Epithelial cell of proximal tubule (primary cell): Measurements from ENCODE around the gene EYA3. TPM values are rescaled to one million over a fixed set of nuclear protein-coding genes. Genes with fewer than 3 reads are reported as not detected.
"Not testable (repeated sequence)": the region's sequence is repeated elsewhere in the genome, so short reads cannot be mapped to it uniquely, and the experiment has no call there.

Experiments used
- DNase-seq: peaks from one replicate; pipeline ENCODE4 v3.0.0-alpha.2; 2011; ENCODE audit warnings: low read depth
- H3K4me3 ChIP-seq: 2 replicates; pipeline ENCODE4 v1.5.1; 2011; ENCODE audit warnings: low read depth, mild to moderate bottlenecking, low read length
- total RNA-seq: library from RNA; depleted of rRNA; stranded (reverse); fragments of >200 nt; gene quantifications from 2 replicates; pipeline ENCODE4 v1.2.3, GENCODE V29; 2015
- TF ChIP-seq, protein P1 (sequence below): conservative IDR thresholded peaks from 2 replicates; pipeline ENCODE4 v1.5.1; 2012; ENCODE audit warnings: low read depth, mild to moderate bottlenecking, low read length

Gene EYA3
- total RNA-seq, 1 donor from 2014 or later = 22.2 TPM

DNA sequence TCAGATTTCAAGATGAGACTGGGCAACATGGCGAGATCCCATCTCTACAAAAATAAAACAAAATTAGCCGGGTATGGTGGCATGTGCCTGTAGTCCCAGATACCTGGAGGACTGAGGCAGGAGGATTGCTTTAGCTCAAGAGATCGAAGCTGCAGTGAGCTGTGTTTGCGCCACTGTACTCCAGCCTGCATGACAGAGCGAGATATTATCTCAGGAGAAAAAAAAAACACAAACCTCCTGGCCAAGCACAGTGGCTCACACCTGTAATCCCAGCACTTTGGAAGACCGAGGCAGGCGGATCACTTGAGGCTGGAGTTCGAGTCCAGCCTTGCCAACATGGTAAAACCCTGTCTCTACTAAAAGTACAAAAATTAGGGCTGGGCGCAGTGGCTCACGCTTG, 85.8 kb downstream of the EYA3 start:
- no peak overlapping the region for H3K4me3 ChIP-seq
- TF ChIP-seq, protein P1, sequence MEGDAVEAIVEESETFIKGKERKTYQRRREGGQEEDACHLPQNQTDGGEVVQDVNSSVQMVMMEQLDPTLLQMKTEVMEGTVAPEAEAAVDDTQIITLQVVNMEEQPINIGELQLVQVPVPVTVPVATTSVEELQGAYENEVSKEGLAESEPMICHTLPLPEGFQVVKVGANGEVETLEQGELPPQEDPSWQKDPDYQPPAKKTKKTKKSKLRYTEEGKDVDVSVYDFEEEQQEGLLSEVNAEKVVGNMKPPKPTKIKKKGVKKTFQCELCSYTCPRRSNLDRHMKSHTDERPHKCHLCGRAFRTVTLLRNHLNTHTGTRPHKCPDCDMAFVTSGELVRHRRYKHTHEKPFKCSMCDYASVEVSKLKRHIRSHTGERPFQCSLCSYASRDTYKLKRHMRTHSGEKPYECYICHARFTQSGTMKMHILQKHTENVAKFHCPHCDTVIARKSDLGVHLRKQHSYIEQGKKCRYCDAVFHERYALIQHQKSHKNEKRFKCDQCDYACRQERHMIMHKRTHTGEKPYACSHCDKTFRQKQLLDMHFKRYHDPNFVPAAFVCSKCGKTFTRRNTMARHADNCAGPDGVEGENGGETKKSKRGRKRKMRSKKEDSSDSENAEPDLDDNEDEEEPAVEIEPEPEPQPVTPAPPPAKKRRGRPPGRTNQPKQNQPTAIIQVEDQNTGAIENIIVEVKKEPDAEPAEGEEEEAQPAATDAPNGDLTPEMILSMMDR = no peak
- DNase-seq = no peak

DNA sequence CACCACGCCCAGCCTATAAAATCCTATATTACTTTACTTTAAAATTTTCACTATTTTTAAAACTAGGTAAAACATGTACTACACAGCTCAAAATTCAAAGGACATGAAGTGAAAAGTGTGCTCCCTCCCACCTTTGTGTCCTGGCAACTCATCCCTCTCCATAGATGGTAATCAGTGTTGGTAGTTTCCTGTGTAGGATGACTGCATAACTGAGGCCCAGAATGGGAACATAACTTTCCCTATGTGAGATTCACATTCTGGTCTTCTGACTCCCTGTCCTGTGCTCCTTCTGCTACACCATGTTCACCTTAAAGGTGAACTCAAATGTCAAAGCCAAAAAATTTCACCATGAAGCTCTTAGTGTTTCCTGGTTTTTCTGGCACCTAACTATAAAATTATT, 89.4 kb downstream of the EYA3 start:
- no peak for DNase-seq
- TF ChIP-seq, protein P1 = no peak
- no peak overlapping the region for H3K4me3 ChIP-seq

DNA sequence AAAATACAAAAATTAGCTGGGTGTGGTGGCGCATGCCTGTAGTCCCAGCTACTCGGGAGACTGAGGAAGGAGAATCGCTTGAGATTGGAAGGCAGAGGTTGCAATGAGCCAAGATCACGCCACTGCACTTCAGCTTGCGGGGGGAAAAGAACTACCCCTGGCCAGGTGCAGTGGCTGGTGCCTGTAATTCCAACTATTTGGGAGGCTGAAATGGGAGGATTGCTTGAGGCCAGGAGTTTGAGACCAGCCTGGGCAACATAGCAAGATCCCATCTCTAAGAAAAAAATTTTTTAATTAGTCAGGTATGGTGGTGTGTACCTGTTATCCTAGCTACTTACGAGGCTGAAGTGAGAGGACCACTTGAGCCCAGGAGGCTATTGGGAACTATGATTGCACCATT, 93.9 kb downstream of the EYA3 start:
- DNase-seq, H3K4me3 ChIP-seq: not testable (repeated sequence)

DNA sequence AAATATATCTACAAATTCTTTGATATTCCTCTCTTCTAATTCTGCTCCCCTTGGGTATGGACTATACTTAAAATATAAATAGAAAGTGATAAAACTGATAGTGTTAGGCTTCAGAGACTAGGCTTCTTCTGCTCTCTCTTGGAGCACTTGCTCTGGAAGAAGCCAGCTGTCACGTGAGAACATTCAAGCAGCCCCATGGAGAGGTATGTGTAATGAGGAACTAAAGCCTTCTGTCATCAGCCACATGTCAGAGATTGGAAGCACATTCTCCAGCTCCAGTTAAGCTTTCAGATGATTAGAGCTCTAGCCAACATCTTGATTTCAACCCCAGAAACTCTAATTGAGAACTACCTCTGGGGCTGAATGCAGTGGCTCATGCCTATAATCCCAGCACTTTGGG, 94.3 kb downstream of the EYA3 start:
- no peak overlapping the region for H3K4me3 ChIP-seq
- TF ChIP-seq, protein P1 = no peak
- no peak for DNase-seq

DNA sequence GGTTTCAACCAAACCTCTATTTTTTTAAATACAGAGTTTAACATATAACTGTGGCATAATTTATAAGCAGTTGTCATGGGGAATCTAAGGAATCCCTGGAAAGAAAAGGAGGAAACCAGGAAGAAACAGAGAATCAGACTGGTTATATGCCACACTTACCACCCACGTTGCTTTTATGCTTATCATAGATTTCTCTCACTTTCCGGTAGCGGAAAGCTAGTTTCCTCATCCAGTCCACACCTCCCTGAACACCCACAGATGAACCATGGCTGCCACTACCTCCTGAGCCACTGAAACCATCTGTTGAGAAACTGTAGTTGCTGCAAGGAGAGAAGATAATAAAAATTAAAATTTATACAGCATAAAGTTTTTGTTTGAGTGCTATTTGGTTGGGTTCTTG, 95.2 kb downstream of the EYA3 start:
- no peak for DNase-seq
- TF ChIP-seq, protein P1 = no peak
- no peak overlapping the region for H3K4me3 ChIP-seq

DNA sequence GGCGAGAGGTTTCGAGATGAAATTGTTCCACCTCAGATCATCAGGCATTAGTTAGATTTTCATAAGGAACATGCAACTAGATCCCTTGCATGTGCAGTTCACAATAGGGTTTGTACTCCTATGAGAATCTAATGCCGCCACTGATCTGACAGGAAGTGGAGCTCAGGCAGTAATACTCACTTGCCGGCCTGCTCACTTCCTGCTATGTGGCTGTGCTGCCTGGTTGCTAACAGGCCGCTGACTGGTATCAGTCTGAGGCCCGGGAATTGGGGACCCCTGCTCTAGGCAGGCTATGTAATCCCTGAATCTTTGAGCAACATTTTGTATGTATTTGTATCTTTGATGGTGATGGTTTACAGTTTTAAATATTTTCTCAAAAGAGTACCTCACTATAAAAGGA, 96.1 kb downstream of the EYA3 start:
- DNase-seq = no peak
- H3K4me3 ChIP-seq = no peak overlapping the region
- TF ChIP-seq, protein P1 = no peak

DNA sequence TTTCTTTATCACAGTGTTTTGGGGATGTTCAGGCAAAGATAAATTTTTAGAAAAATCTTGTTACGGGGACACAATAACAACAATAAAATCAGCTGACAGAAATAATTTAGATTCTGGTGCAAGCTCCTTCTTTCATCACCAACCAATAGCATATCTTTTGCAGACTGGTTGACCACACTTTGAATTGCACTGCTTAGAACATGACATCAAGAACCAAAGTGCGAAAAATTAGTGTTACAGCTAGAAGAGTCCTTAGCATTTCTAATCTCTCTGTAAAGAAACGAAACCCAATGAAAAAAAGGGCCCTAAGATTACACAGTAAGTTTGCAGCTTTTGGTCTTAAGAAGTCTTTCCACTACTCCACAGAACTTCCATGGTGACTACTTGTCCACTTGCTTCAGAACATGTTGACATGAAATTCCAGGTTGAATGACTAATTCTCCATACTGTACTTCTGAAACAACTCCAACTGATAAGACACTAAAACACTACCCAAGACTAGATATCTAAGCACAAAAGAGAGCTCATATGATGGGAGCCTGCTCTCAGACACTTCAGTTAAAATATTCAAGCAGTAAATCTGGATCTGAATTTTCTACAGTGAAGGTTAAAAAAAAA, 97.4 kb downstream of the EYA3 start:
- TF ChIP-seq, protein P1 = no peak
- no peak overlapping the region for H3K4me3 ChIP-seq
- no peak for DNase-seq

DNA sequence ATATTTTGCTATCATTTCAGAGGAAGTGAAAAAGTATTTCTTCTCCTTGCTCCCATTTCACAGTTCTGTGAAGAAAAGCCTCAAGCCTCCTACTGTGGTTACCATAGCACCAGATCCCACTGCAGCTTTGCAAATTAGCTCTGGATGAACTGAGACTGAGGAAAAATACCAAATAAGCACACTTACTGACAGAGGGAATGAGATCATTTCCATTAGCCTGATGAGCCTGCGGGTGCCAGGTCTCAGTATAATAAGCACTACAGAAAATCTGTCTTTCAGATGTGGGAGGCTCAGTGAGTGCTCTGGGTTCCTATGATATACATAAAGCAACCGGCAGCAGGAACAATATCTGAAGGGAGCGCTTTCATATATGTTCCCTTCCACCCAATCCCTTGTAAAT, 107.3 kb downstream of the EYA3 start:
- TF ChIP-seq, protein P1 = no peak
- no peak for DNase-seq
- no peak overlapping the region for H3K4me3 ChIP-seq
